Activated T-cell treated with anti-CD3 and anti-CD28 coated beads for 4 hours (primary cell): ENCODE measurements around the gene PLXND1.

Experiments used
- DNase-seq: peaks from one replicate; pipeline ENCODE4 v3.0.0-alpha.2; 2020

The PLXND1 gene

DNA sequence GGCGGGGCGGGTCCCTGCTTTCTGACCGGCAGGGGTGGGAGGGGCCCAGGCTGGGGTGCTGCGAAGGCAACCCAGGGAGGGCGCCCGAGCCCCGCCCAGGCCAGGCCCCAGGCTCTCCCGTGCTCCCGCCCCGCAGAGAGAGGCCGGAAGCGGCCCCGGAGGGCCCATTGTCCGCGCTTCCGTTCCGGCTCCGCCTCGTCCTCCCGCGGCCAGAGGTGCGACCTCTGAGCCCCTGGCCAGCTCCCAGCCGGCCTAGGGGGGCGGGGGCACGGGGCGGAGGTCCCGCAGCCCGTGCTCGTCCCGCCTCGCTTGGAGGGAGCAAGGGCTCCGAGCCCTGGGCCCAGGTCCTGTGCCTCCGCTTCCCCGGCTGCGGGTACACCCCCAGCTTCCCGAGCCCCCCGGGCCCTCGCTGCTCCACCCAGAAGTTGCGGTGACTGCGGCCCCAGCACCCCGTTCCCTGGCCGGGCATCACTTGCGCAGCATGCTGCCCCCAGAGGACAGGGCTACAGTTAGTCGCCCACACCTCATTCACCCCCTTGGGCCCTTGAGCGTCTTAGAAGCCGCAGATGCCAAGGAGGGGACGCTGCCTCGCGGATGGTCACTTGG lies 20.4 kb upstream of the PLXND1 start:
- no peak for DNase-seq

DNA sequence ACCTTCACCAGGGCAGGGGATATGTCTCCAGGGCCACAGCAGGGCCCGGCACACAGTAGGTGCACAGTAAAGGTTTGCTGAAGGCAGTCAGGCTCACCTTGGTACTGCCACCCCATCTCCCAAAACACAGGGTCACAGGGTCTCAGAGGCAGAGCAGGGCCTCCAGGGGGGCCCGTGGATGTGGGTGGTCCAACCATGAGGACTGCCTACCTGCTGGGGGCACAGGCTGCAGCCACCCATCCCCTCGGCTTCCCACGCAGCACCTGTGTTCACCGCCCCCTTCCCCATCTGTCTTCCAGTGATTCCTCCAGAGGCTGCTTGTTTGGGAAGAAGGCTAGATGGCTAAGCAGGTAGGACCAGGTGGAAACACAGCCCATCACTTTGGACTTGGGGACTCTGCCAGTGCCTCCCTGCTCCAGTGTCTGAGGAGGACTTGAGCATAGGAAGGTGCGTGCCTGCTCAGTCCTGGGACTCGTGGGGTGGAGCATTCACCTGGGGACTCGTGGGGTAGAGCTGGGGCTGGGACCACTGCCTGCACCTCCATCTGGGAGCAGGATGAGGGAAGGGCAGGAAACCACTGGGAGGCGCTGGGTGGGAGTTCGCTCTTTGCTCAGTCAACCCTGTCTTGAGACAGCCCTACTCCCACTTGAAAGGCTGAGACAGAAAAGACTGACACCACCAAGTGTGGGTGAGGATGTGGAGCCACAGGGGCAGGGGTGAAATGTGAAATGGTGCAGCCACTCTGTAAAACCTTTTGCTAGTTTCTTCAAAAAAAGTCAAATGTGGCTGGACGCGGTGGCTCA lies 18.8 kb upstream of the PLXND1 start:
- no peak for DNase-seq

- no peak for DNase-seq
Observed at GRCh38 chr3:129624347-129625071, 18.0 kb upstream of the PLXND1 start.

GRCh38 chr3:129623447-129624118 lies 17.1 kb upstream of the PLXND1 start:
- DNase-seq = no peak

- DNase-seq = no peak
Observed at GRCh38 chr3:129622933-129623332, 16.5 kb upstream of the PLXND1 start.

DNA sequence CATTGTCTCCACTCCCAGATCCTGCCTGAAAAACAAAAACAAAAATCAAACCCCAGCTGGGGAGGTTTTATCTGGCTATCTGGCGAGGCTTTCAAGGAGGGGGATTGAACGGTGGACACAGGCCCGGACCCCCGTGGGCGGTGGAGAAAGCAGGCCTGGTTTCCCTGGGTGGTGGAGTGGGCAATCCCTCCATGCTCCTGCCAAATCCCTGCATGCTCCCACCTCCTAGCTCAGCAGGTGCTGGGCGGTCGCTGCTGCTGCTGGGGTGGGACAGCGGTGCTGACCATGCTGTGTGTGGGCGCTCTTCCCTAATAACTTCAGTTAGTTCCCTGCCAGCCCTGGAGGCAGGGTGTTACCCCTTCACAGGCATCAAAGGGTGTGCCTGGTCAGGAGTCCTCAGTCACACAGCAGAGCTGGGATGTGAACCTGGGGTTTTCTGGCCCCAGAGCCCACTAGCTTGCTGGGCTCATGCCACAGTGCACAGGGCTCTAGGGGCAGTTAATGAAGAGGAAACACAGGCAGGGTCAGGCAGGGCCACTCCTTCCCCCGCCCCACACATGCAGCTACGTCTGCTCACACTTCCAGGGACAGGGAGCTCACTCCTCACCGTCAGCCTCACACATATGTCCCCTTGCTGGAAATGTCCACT lies 15.9 kb upstream of the PLXND1 start:
- DNase-seq = no peak

DNA sequence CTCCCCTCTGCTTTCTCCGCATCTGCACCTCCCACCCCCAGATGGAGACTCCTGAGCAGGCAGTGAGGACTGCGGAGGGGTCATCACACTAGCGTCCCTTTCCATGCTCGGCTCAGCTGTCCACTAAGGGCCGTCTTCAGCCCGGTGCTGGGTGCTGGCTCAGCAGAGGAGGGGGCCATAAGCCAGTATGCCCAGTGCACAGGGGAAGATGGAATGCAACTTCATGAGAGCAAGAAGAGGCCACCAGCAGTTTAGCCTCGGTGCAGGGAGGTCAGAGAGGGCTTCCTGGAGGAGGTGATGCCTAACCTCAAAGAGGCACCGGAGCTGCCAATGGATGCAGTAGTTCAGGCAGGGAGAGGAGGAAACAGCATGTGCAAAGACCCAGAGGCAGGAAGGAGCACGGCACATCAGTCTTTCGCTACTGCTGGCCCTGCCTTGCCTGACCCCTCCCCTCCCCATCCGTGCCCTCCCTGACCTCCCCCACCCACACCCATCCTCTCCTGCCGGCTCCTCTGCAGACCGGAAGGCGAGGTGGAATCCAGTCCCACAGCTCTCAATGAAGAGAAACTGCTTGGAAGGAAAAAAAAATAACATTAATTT lies 15.2 kb upstream of the PLXND1 start:
- DNase-seq = no peak

GRCh38 chr3:129620828-129621559 lies 14.5 kb upstream of the PLXND1 start:
- DNase-seq = no peak

GRCh38 chr3:129619726-129620162 lies 13.3 kb upstream of the PLXND1 start:
- DNase-seq = no peak

DNA sequence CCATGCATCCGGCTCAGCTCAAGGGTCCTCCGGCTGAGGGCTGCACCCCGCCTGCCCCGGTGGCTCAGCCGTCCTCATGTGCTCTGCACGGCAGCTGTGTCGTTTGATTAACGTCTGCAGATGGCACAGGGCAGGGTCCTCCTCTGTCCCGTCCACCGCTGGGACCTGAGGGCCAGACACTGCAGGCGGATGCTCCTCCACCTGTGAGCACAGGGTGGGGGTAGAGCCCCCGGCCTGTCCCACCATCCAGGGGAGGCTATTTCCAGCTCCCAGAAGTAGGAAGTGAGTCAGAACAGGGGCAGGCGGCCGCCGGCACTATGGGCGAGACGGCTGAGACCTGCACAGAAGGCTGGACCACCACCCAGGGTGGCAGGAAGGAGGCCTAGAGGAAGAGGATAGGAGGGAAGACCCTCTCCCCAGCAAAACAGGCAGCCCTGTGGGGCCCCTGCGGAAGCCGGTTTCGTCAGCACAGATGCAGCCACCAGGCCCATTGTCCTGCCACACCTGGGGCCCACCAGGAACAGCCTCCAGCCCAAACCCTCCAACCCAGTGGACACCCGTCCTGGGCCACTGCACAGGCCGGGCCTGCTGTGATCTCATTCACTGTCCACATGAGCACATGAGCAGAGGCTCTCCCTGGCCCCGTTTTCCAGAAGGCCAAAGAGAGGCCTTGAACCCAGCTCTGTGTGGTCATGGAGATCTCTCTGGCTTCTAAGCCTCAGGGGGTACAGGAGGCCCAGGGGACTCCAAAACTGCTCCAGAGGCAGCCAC lies 12.6 kb upstream of the PLXND1 start:
- DNase-seq = no peak

DNA sequence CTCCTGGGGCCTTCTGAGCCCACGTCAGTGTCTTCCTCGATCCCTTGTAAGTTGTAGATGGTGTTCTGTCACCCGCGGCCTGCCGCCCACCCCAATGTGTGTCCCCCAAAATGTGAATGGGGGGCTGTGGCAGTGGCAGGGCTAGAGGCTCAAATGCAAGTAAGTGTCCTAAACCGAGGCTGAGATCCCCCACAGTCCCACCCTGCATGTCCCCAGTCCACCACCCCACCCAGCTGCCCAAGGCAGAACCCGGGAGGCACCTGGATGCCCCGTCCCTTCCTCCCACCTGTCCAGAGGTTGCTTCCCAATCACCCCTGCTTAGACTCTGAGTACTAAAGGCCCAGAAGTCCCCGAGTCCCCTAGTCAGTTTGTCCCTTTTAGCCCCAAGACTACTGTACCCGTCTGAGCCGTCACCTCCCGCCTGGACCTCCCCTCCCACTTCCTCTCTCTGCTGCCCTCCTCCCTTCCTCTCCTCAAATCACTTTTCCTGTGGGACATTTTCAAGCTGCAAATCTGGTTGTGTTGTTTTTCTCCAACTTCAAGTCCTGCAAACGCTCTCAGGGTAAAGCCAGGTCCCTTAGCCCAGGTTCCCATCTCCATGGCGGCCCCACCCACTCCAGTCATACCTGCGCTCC lies 11.8 kb upstream of the PLXND1 start:
- DNase-seq = no peak

GRCh38 chr3:129617381-129618185 lies 11.1 kb upstream of the PLXND1 start:
- no peak for DNase-seq

DNA sequence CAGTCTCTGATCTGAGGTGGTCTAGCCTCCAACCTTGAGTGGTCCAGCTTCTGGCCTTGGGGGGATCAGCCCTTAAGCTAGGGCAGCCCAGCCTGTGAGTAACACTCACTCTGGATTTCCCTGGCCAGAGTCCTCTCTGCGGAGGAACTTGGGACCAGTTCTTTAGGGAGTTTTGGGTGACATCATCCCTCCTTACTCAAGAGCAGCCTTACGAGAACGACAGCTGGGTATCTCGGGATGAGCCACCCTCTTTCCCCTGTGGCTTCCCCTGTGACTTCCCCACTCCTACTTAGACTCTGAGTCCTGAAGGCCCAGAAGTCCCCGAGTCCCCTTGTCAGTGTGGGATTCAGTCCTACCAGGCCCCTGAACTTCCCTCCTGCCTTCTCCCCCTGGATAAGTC lies 10.2 kb upstream of the PLXND1 start:
- DNase-seq = no peak

DNA sequence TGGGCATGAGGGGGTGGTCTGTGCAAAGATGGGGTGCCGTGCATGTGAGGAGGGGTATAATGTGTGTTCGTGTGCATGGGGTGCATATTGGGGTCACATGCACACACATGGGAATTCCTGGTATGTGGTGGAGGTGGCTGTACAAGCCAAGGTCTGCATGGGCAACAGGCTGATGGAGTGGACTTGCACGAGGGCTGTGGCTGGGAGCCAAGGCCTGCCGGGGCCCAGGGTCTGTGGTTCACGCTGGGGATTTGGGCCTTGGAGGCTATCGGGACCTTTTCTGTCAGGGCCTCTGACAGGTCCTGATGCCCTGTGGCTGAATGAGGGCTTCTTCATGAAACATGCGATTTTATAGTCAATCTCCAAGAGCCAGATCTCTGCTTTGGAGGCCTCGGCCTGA lies 9.8 kb upstream of the PLXND1 start:
- DNase-seq = no peak

GRCh38 chr3:129615751-129616281 lies 9.3 kb upstream of the PLXND1 start:
- no peak for DNase-seq

DNA sequence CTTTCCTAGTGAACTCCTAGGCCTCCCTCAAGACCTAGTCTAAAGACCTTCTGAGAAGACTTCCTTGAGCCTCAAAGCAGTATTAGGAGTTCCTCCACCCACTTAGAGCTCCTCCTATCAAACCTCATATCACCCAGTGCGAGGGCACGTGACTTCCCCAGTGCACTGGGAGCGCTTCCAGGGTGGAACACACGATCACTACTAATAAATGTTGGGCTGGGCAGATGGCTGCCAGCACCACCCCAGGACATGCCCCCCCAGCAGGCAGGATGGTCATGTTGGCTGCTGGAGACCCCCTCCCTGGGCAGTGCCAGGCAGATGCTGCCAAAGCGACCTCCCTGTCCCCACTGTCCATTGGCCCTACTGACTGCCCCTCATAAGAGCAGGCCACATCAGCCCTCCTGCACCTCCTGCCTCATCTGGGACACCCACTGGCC lies 8.5 kb upstream of the PLXND1 start:
- DNase-seq = no peak

DNA sequence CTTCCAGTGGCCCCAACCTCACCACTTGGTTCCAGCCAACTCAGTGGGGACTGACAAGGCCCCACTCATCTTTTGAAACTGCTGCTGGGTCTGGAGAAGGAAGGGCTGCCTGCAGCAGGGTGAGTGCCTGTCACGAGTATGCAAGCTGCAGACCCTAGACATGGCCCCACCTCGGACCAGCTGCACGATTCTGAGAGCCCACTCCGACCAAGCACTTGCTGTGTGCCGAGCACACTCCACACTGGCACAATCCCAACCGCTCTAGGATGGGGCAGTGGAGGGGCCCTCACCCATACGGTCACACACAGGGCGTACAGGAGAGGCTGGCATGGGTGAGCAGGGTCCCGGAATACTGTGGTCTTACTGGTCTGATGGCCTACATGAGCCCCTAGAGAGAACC lies 8.0 kb upstream of the PLXND1 start:
- DNase-seq = no peak

- no peak for DNase-seq
Observed at GRCh38 chr3:129613367-129613740, 6.9 kb upstream of the PLXND1 start.
